ENCODE results near the gene LNX2. TPM values are rescaled to one million over a fixed set of nuclear protein-coding genes. Genes with fewer than 3 reads are reported as not detected.

Gene LNX2
- polyA plus RNA-seq, 5 donors: 12.1 to 20.3 (median 17.6) TPM

- DNase-seq: no peak
Measured at GRCh38 chr13:27617881-27618321, 2.4 kb downstream of the LNX2 start.

- DNase-seq: no peak
Measured at GRCh38 chr13:27613628-27614027, 6.7 kb downstream of the LNX2 start.

DNA sequence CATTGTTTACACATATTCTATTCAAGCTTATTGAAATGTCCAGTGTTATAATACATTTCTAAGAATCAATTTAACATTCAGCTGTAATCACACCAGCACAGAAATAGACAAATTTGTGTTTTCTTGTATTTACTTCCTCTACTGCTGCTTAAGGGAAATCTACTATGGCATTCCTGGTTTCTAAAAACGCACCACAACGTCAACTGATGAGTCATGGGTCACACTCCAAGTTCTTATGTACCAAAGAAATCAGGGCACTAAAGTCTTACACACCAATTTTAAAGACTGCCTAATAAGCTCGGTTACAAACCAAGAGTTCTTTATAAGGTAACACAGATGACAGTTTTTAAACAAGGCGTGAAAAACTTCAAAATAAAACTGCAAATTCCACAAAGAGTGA is 13.2 kb downstream of the LNX2 start:
- DNase-seq: no peak

- DNase-seq: no peak
Measured at GRCh38 chr13:27605610-27606200, 14.6 kb downstream of the LNX2 start.

DNA sequence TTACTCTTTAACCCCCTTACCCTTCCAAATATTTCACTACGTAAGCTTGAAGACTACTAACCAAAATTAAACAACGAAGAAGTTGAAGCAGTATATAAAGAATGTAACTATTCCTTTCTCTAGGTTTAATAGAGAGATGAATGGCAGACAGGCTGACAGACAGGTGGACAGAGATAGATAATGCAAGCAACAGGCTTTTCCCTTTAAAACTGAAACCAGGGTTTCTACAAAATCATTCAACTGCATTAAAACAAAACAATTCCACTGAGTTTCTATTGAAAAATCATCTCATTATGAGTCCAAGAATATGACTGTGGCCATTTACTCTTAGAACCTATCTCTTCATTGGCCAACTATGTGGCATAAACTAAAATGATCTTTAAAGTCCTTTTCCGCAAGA is 15.2 kb downstream of the LNX2 start:
- DNase-seq: no peak

- no peak for DNase-seq
Measured at GRCh38 chr13:27601803-27602202, 18.5 kb downstream of the LNX2 start.

- no peak for DNase-seq
Measured at GRCh38 chr13:27601208-27601607, 19.1 kb downstream of the LNX2 start.

DNA sequence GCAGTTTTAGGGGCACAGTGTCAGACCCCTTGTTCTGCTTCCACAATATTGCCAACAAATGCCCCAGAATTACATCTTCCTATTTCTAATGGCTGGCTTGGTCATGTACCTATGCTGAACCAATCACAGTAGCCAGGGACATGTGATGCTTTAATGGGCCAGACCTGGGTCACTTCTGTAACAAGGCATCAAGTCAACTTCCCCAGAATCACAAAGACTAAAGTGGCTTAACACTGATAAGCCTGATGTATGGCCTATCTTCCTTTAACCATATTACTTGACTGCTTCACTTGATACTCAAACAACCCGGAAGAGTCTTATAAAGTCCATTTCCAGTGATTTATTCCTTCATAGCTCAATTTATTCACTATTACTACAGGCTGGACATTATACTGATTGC is 19.6 kb downstream of the LNX2 start:
- DNase-seq: no peak

DNA sequence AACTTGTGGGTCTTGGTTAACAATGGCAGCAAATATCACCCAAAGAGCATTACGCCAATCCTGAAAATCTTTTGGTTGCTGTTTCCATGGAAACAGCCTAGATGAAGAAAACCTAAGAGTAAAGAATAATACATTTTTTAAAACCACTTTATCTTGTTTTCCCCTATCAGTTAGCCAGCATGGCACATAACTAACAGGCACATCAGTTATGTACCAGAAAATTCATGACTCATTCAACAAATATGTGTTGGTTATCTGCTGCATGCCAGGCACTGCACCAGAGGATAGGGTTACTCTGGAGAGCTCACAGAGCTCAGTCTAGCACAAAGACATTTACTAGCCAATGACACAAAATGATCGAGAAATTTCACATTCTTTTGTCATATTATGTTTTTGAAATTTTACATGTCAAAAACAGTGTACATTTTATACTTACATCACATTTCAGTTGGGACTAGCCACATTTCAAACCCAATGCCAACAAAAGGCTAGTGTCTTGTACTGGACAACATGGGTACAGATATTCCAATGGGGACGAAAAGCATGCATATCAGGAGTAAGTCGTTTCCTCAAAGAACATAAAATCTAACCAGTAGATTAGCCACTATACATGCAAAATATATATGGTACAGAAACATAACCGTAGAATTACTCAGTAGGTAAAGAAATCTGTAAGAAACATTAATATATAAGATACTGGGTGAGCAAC is 20.3 kb downstream of the LNX2 start:
- DNase-seq: no peak

GRCh38 chr13:27599096-27599495 is 21.2 kb downstream of the LNX2 start:
- no peak for DNase-seq

GRCh38 chr13:27595055-27595811 is 25.1 kb downstream of the LNX2 start:
- no peak for DNase-seq

DNA sequence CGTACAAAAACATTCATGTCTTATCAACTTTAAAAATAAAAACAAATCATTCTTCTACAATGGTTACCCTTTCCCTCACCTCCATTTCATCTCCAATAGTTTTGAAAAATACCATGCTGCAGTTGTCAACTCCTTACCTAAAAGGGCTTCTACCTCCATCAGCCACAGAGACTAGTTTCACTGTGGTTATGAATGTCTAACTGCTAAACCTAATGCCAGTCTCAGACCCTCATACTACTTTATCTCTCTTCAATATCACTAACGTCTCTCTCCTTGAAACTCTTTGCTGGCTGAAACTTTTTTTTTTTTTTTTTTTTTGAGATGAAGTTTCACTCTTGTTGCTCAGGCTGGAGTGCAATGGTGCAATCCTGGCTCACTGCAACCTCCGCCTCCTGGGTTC is 27.1 kb downstream of the LNX2 start:
- DNase-seq: no peak

GRCh38 chr13:27592865-27593264 is 27.5 kb downstream of the LNX2 start:
- no peak for DNase-seq

DNA sequence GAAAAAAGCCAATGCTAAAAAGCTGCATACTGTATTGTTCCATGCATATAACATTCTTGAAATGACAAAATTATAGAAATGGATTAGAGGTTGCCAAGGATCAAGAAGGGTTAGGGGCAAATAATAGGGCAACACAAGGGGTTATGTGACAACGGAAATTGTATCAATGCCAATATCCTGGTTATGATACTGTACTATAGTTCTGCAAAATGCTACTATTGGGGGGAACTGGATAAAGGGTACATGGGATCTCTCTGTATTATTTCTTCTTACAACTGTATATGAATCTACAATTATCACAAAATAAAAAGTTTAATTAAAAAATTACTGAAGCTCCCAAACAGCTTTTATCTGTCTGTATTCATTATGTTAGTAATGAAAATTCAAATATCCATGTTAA is 31.9 kb downstream of the LNX2 start:
- no peak for DNase-seq

DNA sequence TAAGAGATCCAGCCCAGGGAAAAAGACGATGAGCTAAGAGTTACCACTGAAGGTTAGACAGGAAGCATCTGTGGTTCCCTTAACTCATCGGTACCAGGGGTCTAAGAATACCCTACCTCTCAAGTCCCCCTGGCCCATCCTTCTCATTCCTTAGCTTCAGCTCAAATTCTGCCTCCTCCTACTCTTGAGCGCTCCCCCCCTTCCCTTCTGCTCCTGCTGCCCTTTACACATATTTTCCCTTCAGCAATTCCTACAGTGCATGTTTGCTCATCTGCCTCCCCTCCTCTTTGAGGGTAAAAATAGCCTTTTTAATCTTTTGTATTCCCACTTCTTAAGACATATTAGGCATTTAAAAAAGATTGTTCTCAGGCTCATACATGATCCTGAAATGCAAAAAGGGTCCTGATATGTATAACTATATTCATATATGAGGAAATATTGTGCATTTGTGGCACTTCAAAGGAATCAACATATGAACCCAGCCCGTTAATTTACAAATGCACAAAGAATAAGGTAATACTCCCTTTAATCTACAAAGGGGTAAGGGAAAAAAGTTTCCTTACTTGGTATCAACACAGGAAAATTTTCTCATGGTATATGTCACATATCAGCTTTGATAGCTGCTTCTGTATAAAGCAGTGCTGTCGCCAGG is 33.1 kb downstream of the LNX2 start:
- no peak for DNase-seq

GRCh38 chr13:27583645-27584044 is 36.7 kb downstream of the LNX2 start:
- DNase-seq: no peak

DNA sequence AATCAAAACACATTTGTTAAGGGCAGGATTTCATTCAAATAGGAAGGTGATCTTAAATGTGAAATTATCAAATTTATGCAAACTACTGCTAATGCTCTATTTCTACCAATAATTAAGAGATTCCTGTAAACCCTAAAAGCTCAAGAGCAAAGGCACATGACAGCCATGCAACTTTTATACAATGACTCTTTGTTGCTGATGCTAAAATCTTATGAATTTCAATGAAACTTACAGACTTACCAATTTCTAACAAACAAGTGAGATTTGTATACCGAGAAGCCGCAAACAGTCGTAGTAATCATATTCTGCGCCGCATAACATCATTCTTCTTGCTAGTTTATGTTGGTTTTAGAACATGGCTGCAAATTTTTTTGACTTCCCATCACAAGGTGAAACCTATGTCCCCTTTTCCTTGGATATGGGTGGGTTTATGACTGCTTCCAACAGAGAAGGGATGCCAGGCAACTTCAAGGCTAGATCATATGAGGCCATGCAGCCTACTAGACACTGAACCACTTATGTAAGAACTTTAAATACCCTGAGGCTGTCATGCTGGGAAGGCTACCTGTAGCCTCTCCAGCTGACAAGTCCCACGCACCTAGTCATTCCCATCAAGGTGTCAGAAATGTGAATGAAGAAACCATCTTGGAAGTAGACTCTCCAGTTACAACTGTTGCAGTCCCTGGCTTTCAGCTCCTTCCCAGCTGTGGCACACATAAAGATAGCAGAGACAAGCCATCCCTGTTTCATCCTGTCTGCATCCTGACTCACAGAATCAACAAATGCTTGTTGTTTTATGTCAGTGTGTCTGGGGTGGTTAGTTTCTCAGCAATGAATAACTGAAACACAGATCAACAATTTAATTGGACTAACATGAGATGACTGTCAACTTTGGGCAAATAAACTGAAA is 42.0 kb downstream of the LNX2 start:
- no peak for DNase-seq

DNA sequence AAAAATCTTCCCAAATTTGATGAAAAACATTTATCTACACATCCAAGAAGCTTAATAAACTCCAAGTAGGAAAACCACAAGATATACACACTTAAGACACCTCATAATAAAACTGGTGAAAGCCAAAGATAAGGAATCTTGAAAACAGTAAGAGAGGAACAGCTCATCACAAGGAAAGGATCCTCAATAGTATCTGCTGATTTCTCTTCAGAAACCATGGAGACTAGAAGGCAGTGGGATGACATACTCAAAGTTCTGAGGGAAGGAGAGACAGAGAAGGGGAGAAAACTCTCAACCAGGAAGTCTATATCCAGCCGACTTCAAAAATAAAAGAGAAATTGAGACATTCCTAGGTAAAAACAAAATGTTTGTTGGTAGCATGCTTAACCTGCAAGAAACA is 45.7 kb downstream of the LNX2 start:
- no peak for DNase-seq

GRCh38 chr13:27573265-27573664 is 47.1 kb downstream of the LNX2 start:
- no peak for DNase-seq

- DNase-seq: no peak
Measured at GRCh38 chr13:27572234-27572901, 48.0 kb downstream of the LNX2 start.

DNA sequence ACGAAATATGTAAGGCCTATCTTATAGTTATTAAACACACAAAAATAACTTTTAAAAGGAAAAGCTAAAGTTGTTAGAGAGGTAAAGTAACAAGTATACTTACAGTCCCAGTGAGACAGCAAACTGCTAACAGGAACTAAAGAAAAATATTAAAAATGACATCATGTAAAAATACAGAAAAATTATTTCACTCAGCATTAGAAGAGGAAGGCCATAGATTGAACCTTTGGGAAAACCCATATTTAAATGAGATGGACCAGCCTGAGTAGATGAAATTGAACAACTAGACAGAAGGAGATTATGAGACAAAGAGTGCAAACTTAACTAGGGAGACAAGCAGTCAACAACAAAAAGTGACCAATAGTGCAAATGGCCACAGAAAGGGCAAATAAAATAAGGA is 49.4 kb downstream of the LNX2 start:
- no peak for DNase-seq
